Endothelial cell of umbilical vein (primary cell): Measurements from ENCODE around the gene RAB44. TPM values are rescaled to one million over a fixed set of nuclear protein-coding genes. Genes with fewer than 3 reads are reported as not detected.

ENCODE experiments used
- BruUV-seq: library from RNA; stranded (reverse); fragments of 400-500 nt; replicated peaks from 2 replicates; lab custom pipeline; 2021; lab: Mats Ljungman, UMichigan
- CTCF ChIA-PET: fragments of 300-600, 350-600 bp; sonication (Branson Sonifier 250); formaldehyde crosslinking; loops from one replicate; lab custom pipeline; 2021; ENCODE audit warnings: antibody characterized with exemption, inconsistent platforms; lab: Charles Lee
- POLR2A ChIA-PET: fragments of 300-600, 350-600 bp; sonication (Branson Sonifier 250); formaldehyde crosslinking; loops from one replicate; lab custom pipeline; 2021; ENCODE audit warnings: antibody characterized with exemption, inconsistent platforms; lab: Charles Lee
- DNase-seq: peaks from one replicate; pipeline ENCODE4 v3.0.0-alpha.2; 2011; ENCODE audit warnings: low read depth, low spot score
- FAIRE-seq: peaks from 2 replicates; lab custom pipeline; 2011; peaks lifted over from hg19 to GRCh38; lab: Jason Lieb, UNC
- H2AFZ ChIP-seq: 2 replicates; pipeline ENCODE4 v1.6.0; 2012; ENCODE audit warnings: low read depth, low read length, control low read depth, inconsistent platforms
- H3K27ac ChIP-seq: 2 replicates; pipeline ENCODE4 v1.5.1; 2011; ENCODE audit warnings: low read depth, mild to moderate bottlenecking, control low read depth, low read length, moderate library complexity; ENCODE audit not compliant: insufficient read depth
- H3K27me3 ChIP-seq, 2 experiments: 2 replicates each; pipeline versions ENCODE4 v1.6.0 to v1.6.1; 2011; ENCODE audit warnings: low read length in 2 of 2, mixed read lengths in 1 of 2; ENCODE audit not compliant: control insufficient read depth in 2 of 2, insufficient read depth in 2 of 2
- H3K36me3 ChIP-seq, 2 experiments: 2 replicates in 1 of 2; 3 replicates in 1 of 2; pipeline ENCODE4 v1.5.1; 2011; ENCODE audit warnings: low read length in 2 of 2, mild to moderate bottlenecking in 1 of 2, moderate library complexity in 1 of 2; ENCODE audit not compliant: control insufficient read depth in 2 of 2, insufficient read depth in 2 of 2; ENCODE audit errors: extremely low read depth in 1 of 2
- H3K4me1 ChIP-seq: 3 replicates; pipeline ENCODE4 v1.5.1; 2011; ENCODE audit warnings: mild to moderate bottlenecking, low read length; ENCODE audit not compliant: control insufficient read depth, insufficient read depth; ENCODE audit errors: extremely low read depth
- H3K4me2 ChIP-seq: 2 replicates; pipeline ENCODE4 v1.6.1; 2011; ENCODE audit warnings: low read length, control low read depth, mixed read lengths; ENCODE audit not compliant: insufficient read depth
- H3K4me3 ChIP-seq, 3 experiments: fragments of 200-600 bp in 1 of 3; sonication (generic), shearing (Covaris generic) in 1 of 3; replicated peaks in 1 of 3; 2 replicates each; pipeline ENCODE4 v1.5.1; 2011 to 2016; ENCODE audit warnings: control low read depth in 3 of 3, low read length in 3 of 3, mild to moderate bottlenecking in 2 of 3, inconsistent platforms in 1 of 3, low read depth in 1 of 3, moderate library complexity in 1 of 3; ENCODE audit not compliant: insufficient read depth in 1 of 3
- H3K79me2 ChIP-seq: 2 replicates; pipeline ENCODE4 v1.6.0; 2012; ENCODE audit warnings: low read length, inconsistent platforms; ENCODE audit not compliant: control insufficient read depth, insufficient read depth
- H3K9ac ChIP-seq: replicated peaks from 2 replicates; pipeline ENCODE3; 2011; ENCODE audit warnings: low read length, control low read depth; ENCODE audit not compliant: insufficient read depth; ENCODE audit errors: extremely low read depth
- H3K9me1 ChIP-seq: replicated peaks from 3 replicates; pipeline ENCODE4 v1.6.0; 2011; ENCODE audit warnings: mild to moderate bottlenecking, low read length; ENCODE audit not compliant: control insufficient read depth, insufficient read depth; ENCODE audit errors: extremely low read depth
- H3K9me3 ChIP-seq: replicated peaks from 2 replicates; pipeline ENCODE4 v1.5.1; 2012; ENCODE audit warnings: low read length, inconsistent platforms; ENCODE audit not compliant: control insufficient read depth, insufficient read depth
- H4K20me1 ChIP-seq: replicated peaks from 2 replicates; pipeline ENCODE3; 2011; ENCODE audit warnings: mild to moderate bottlenecking, low read length; ENCODE audit not compliant: control insufficient read depth, insufficient read depth; ENCODE audit errors: extremely low read depth
- CTCF ChIP-seq, 2 donors: IDR thresholded peaks; 1 replicate in 1 of 2; 2 replicates in 1 of 2; pipeline ENCODE4 v1.5.1; 2011; ENCODE audit warnings: low read length in 2 of 2, mild to moderate bottlenecking in 2 of 2, moderate library complexity in 2 of 2, control low read depth in 1 of 2, inconsistent platforms in 1 of 2, low read depth in 1 of 2; ENCODE audit not compliant: insufficient read depth in 1 of 2; ENCODE audit errors: extremely low read depth in 1 of 2
- EZH2 ChIP-seq: IDR thresholded peaks from 2 replicates; pipeline ENCODE4 v1.6.1; 2012; ENCODE audit warnings: borderline replicate concordance, low read depth, mild to moderate bottlenecking, moderate library complexity, low read length, inconsistent platforms; ENCODE audit not compliant: severe bottlenecking
- FOS ChIP-seq: IDR thresholded peaks from 2 replicates; pipeline ENCODE4 v1.6.1; 2011; ENCODE audit warnings: mild to moderate bottlenecking, low read length, moderate library complexity, borderline replicate concordance; ENCODE audit not compliant: insufficient read depth
- GATA2 ChIP-seq: IDR thresholded peaks from 2 replicates; pipeline ENCODE4 v1.7.0; 2011; ENCODE audit warnings: low read depth, mild to moderate bottlenecking, moderate library complexity, mixed read lengths, low read length; ENCODE audit not compliant: insufficient read length, insufficient read depth
- JUN ChIP-seq: IDR thresholded peaks from 2 replicates; pipeline ENCODE4 v1.6.1; 2011; ENCODE audit warnings: borderline replicate concordance, low read depth; ENCODE audit not compliant: insufficient read length, insufficient read depth
- MAX ChIP-seq: IDR thresholded peaks from 2 replicates; pipeline ENCODE4 v1.6.1; 2011; ENCODE audit not compliant: insufficient read depth, insufficient read length
- MYC ChIP-seq: IDR thresholded peaks from one replicate; pipeline ENCODE4 v1.6.1; 2011; ENCODE audit warnings: mild to moderate bottlenecking, low read depth, low read length
- POLR2A ChIP-seq: IDR thresholded peaks from 2 replicates; pipeline ENCODE4 v1.6.1; 2012; ENCODE audit warnings: low read depth, mild to moderate bottlenecking, control low read depth, low read length
- POLR2AphosphoS5 ChIP-seq: IDR thresholded peaks from 2 replicates; pipeline ENCODE4 v1.6.1; 2012; ENCODE audit warnings: low read depth, mild to moderate bottlenecking, control low read depth, low read length, moderate library complexity; ENCODE audit not compliant: insufficient read depth
- dilution Hi-C: fragments of 300-500 bp; cut with MboI; formaldehyde crosslinking; loops from one replicate; pipeline ENCODE4 v1.15.0; 2019; ENCODE audit warnings: low sequenced_read_pairs; ENCODE audit not compliant: extremely low pct_ligation_motif_present
- intact Hi-C: fragments of 100-400 bp; cut with micrococcal nuclease; formaldehyde crosslinking; loops from one replicate; pipeline ENCODE4 v1.10.0; 2022
- polyA plus RNA-seq, 4 experiments: library from polyadenylated mRNA; depleted of rRNA in 3 of 4; stranded (reverse) in 3 of 4; unstranded in 1 of 4; fragments of >200 nt; gene quantifications; 2 replicates each; pipeline versions ENCODE4 v1.2.1 to v1.2.3, GENCODE V29; 2011 to 2012; ENCODE audit warnings: missing spikeins in 1 of 4
- total RNA-seq: library from RNA; stranded (reverse); gene quantifications from 2 replicates; pipeline ENCODE4 v1.2.3, GENCODE V29; 2021

Gene RAB44
- total and polyA plus RNA-seq, 2 donors (not counting 3 experiments of a cell fraction or from before 2014, with no cell fraction given): 0.03 to 0.11 TPM

GRCh38 chr6:36729161-36729524 lies 31.5 kb downstream of the RAB44 start:
- no peaks in the 10 kb centered on the region for H3K9me3 ChIP-seq
- no peak overlapping the region for H2AFZ ChIP-seq
- dilution Hi-C loops (no loop called here), intact Hi-C loops (no loop called here)
- H3K4me2 ChIP-seq: no peak overlapping the region
- TF ChIP-seq CTCF (IDR thresholded peaks at IDR 0.05; ENCODE audit: extremely low read depth in 1 of 2, insufficient read depth in 1 of 2, low read depth in 1 of 2, low read length in 2 of 2) (no peak), JUN (peak; percentile 27)
- no peaks in the 10 kb centered on the region for H3K79me2 ChIP-seq
- no peak overlapping the region for H3K27ac ChIP-seq
- no peaks in the 10 kb centered on the region for H3K9me1 ChIP-seq
- H4K20me1 ChIP-seq: no peaks in the 10 kb centered on the region
- CTCF ChIA-PET: interaction anchor here (2.0 kb wide), 1 partner anchor 114 kb away, joined by 5 read pairs; no protein-coding TSS in a partner anchor
- DNase-seq: no peak
- H3K4me1 ChIP-seq: peaks cover 2% of the 10 kb centered on the region
- no peaks in the 10 kb centered on the region for H3K36me3 ChIP-seq
- H3K27me3 ChIP-seq: no peaks in the 10 kb centered on the region
- FAIRE-seq: peak; percentile 24
- no peak overlapping the region for H3K9ac ChIP-seq
- no TSS peak for BruUV-seq
- POLR2A ChIA-PET: no interaction called here
- no peak overlapping the region for H3K4me3 ChIP-seq

GRCh38 chr6:36730424-36731380 lies 33.1 kb downstream of the RAB44 start:
- dilution Hi-C loops: no loop called here
- no peak for FAIRE-seq
- no peak for DNase-seq
- Histone ChIP-seq H3K4me2 (no peak overlapping the region), H3K27me3 (no peaks in the 10 kb centered on the region), H3K4me1 (peaks cover 13% of the 10 kb centered on the region), H4K20me1 (no peaks in the 10 kb centered on the region), H3K9me1 (no peaks in the 10 kb centered on the region), H3K79me2 (no peaks in the 10 kb centered on the region), H3K4me3 (no peak overlapping the region), H2AFZ (no peak overlapping the region), H3K27ac (no peak overlapping the region), H3K9ac (no peak overlapping the region), H3K9me3 (no peaks in the 10 kb centered on the region), H3K36me3 (no peaks in the 10 kb centered on the region)
- intact Hi-C loops: no loop called here
- BruUV-seq: no TSS peak
- TF ChIP-seq POLR2A (no peak), FOS (no peak), EZH2 (no peak), JUN (no peak), MAX (no peak), CTCF (IDR thresholded peaks at IDR 0.05; ENCODE audit: extremely low read depth in 1 of 2, insufficient read depth in 1 of 2, low read depth in 1 of 2, low read length in 2 of 2) (no peak), MYC (no peak), POLR2AphosphoS5 (no peak), GATA2 (no peak)
- ChIA-PET POLR2A (no interaction called here), CTCF (interaction anchor here (1.1 to 1.6 kb wide), 3 partner anchors 9 to 116 kb away, joined by 3 to 10 read pairs (median 7); no protein-coding TSS in a partner anchor)
